ENCODE results near the gene NR2F2.
"Not testable (repeated sequence)": the region's sequence is repeated elsewhere in the genome, so short reads cannot be mapped to it uniquely, and the experiment has no call there.

The NR2F2 gene

DNA sequence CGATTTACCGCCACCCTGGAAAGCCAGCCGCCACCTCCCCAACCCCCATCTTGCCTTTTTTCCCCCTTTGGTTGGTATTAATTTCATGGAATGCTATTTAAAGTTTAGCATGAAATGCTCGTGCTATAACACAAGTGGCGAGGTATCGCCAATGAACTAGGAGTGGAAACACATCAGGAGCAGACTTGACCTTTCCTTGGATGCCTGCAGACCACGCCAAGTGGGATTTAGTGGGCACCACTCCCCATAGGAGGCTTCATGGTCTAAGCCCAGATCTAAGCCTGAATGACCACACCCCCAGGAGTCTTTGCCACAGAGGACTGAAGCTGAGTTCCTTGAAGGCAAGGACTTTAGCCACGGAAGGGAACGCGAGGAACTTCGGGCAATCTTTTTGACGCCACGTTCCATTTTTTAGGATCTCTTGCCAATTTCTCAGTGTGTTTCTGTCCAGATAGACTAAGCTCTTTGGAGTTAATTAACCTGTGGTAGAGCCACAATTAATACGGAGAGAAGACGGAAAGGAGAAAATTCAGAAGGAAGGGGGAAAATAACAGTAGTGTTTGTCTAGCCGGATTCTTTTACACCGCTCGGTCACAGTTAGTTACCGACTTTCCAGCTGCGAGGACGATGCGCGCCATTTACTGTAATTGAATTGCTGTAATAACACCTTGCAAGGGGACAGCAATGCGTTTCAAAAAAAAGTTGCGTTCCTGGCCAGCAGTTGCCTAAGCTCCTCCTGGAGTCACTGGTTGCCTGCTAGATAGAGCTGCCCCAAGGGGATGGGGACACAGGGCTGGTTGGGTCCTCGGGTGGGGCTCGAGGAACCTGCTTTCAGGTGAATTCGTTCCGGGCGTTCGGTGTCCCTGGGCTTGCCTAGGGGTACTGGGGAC, 37.1 kb downstream of the NR2F2 start:
- H3K9me3 ChIP-seq (ENCODE audit: control insufficient read depth in 5 of 5, low read length in 5 of 5), result no peaks in the 10 kb centered on the region
- H3K4me3 ChIP-seq (ENCODE audit: low read depth in 1 of 5, low read length in 5 of 5), result peak overlapping the region; percentile 47 to 61 (median 54)
- peaks cover 15 to 43% (median 33%) of the 10 kb centered on the region in 5 donors for H3K27me3 ChIP-seq (ENCODE audit: control insufficient read depth in 5 of 5, insufficient read depth in 4 of 5, low read length in 5 of 5)
- no peak overlapping the region for H3K27ac ChIP-seq (ENCODE audit: low read depth, low read length)
- peak overlapping the region in 1 of 5 donors; percentile 7 for H3K9ac ChIP-seq (ENCODE audit: low read length in 5 of 5)
- H3K4me1 ChIP-seq (ENCODE audit: control insufficient read depth in 5 of 5, insufficient read depth in 5 of 5, low read length in 5 of 5), result peaks cover 0 to 16% (median 11%) of the 10 kb centered on the region in 5 donors
- no peaks in the 10 kb centered on the region for H3K36me3 ChIP-seq (ENCODE audit: control insufficient read depth in 5 of 5, insufficient read depth in 5 of 5, low read length in 5 of 5)

GRCh38 chr15:96369351-96369750, 38.9 kb downstream of the NR2F2 start:
- H3K27ac ChIP-seq (ENCODE audit: low read depth, low read length), result no peak overlapping the region
- peaks cover 12 to 41% (median 27%) of the 10 kb centered on the region in 5 donors for H3K27me3 ChIP-seq (ENCODE audit: control insufficient read depth in 5 of 5, insufficient read depth in 4 of 5, low read length in 5 of 5)

DNA sequence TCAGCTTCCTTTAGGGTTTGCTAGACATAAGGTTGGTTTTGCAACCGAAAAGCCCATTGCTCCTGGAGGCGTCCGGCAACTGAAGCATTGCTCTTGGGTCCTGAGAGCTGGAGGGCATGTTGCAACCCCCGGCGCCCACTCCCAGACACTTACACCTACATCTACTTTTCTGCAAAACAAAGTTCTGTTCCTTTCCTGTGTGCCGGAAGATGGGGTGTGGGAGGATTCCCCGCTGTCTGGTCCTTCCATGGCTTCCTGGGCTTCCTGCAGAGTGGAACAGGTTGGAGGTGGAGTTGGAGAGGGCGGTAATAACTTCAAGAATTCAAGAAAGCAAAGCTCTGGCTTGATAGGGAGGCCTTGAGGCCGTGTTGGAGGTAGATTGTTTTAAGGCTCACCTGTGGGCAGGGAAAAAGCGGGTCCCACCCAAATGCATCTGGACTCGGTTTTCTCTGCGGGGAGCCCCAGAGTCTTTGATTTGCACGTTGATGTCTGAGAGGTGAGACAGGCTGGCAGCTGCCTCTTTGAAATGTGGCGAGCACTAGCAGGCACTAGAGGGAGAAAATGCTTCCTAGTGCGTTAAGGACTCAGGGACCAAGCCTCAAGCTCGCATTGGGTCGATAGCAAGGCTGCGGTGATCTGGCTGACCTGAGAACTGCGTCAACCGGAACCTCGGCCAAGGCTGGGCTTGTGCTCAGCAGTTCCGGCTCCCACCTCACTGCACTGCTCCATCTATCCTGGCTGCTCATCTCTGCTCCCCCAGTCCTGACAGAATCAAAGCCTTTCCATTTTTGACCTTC, 39.5 kb downstream of the NR2F2 start:
- Histone ChIP-seq H3K9ac (ENCODE audit: low read length in 5 of 5) (no peak overlapping the region), H3K4me1 (ENCODE audit: control insufficient read depth in 5 of 5, insufficient read depth in 5 of 5, low read length in 5 of 5) (peaks cover 0 to 16% (median 11%) of the 10 kb centered on the region in 5 donors), H3K36me3 (ENCODE audit: control insufficient read depth in 5 of 5, insufficient read depth in 5 of 5, low read length in 5 of 5) (no peaks in the 10 kb centered on the region), H3K9me3 (ENCODE audit: control insufficient read depth in 5 of 5, low read length in 5 of 5) (no peaks in the 10 kb centered on the region), H3K4me3 (ENCODE audit: low read depth in 1 of 5, low read length in 5 of 5) (no peak overlapping the region), H3K27ac (ENCODE audit: low read depth, low read length) (no peak overlapping the region), H3K27me3 (ENCODE audit: control insufficient read depth in 5 of 5, insufficient read depth in 4 of 5, low read length in 5 of 5) (peaks cover 12 to 41% (median 27%) of the 10 kb centered on the region in 5 donors)

More at GRCh38 chr15:96369351-96369750, 38.9 kb downstream of the NR2F2 start:
- Histone ChIP-seq H3K4me1 (ENCODE audit: control insufficient read depth in 5 of 5, insufficient read depth in 5 of 5, low read length in 5 of 5) (peaks cover 0 to 16% (median 11%) of the 10 kb centered on the region in 5 donors), H3K9ac (ENCODE audit: low read length in 5 of 5) (no peak overlapping the region), H3K9me3 (ENCODE audit: control insufficient read depth in 5 of 5, low read length in 5 of 5) (no peaks in the 10 kb centered on the region), H3K36me3 (ENCODE audit: control insufficient read depth in 5 of 5, insufficient read depth in 5 of 5, low read length in 5 of 5) (no peaks in the 10 kb centered on the region), H3K4me3 (ENCODE audit: low read depth in 1 of 5, low read length in 5 of 5) (no peak overlapping the region)

DNA sequence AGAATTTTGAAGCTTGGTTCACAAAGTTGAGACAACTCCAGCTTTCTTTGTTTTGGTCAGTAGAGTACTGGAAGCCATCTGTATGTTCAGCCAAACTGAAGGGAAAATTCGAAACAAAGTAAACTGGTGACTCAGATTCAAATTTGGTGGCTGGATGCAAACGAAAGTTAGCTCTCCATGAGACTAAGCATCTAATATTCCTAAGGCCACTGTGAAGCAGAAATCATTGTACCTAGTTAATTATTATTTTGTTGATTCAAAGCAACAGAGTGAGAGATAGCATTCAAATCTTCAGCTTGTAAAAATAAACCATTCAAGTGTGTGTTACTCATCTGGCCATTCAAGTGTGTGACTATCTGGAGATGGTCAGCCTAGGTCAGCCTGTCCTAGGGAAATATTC, 42.1 kb downstream of the NR2F2 start:
- no peak overlapping the region for H3K4me3 ChIP-seq (ENCODE audit: low read depth in 1 of 5, low read length in 5 of 5)
- H3K27ac ChIP-seq (ENCODE audit: low read depth, low read length), result no peak overlapping the region
- no peak overlapping the region for H3K9ac ChIP-seq (ENCODE audit: low read length in 5 of 5)
- H3K9me3 ChIP-seq (ENCODE audit: control insufficient read depth in 5 of 5, low read length in 5 of 5), result no peaks in the 10 kb centered on the region
- peaks cover 0 to 12% (median 11%) of the 10 kb centered on the region in 5 donors for H3K4me1 ChIP-seq (ENCODE audit: control insufficient read depth in 5 of 5, insufficient read depth in 5 of 5, low read length in 5 of 5)
- peaks cover 0 to 22% (median 10%) of the 10 kb centered on the region in 5 donors for H3K27me3 ChIP-seq (ENCODE audit: control insufficient read depth in 5 of 5, insufficient read depth in 4 of 5, low read length in 5 of 5)
- H3K36me3 ChIP-seq (ENCODE audit: control insufficient read depth in 5 of 5, insufficient read depth in 5 of 5, low read length in 5 of 5), result no peaks in the 10 kb centered on the region

GRCh38 chr15:96374499-96374898, 44.0 kb downstream of the NR2F2 start:
- no peaks in the 10 kb centered on the region for H3K36me3 ChIP-seq (ENCODE audit: control insufficient read depth in 5 of 5, insufficient read depth in 5 of 5, low read length in 5 of 5)
- H3K27me3 ChIP-seq (ENCODE audit: control insufficient read depth in 5 of 5, insufficient read depth in 4 of 5, low read length in 5 of 5), result peaks cover 0 to 10% (median 0%) of the 10 kb centered on the region in 5 donors
- no peaks in the 10 kb centered on the region for H3K9me3 ChIP-seq (ENCODE audit: control insufficient read depth in 5 of 5, low read length in 5 of 5)
- no peak overlapping the region for H3K9ac ChIP-seq (ENCODE audit: low read length in 5 of 5)
- no peak overlapping the region for H3K27ac ChIP-seq (ENCODE audit: low read depth, low read length)
- no peak overlapping the region for H3K4me3 ChIP-seq (ENCODE audit: low read depth in 1 of 5, low read length in 5 of 5)
- H3K4me1 ChIP-seq (ENCODE audit: control insufficient read depth in 5 of 5, insufficient read depth in 5 of 5, low read length in 5 of 5), result no peaks in the 10 kb centered on the region

GRCh38 chr15:96379592-96379991, 49.1 kb downstream of the NR2F2 start:
- H3K4me1 ChIP-seq (ENCODE audit: control insufficient read depth in 5 of 5, insufficient read depth in 5 of 5, low read length in 5 of 5); H3K4me3 ChIP-seq (ENCODE audit: low read depth in 1 of 5, low read length in 5 of 5); H3K36me3 ChIP-seq (ENCODE audit: control insufficient read depth in 5 of 5, insufficient read depth in 5 of 5, low read length in 5 of 5); H3K9me3 ChIP-seq (ENCODE audit: control insufficient read depth in 5 of 5, low read length in 5 of 5); H3K9ac ChIP-seq (ENCODE audit: low read length in 5 of 5); H3K27me3 ChIP-seq (ENCODE audit: control insufficient read depth in 5 of 5, insufficient read depth in 4 of 5, low read length in 5 of 5); H3K27ac ChIP-seq (ENCODE audit: low read depth, low read length): not testable (repeated sequence)

GRCh38 chr15:96381463-96381862, 51.0 kb downstream of the NR2F2 start:
- no peaks in the 10 kb centered on the region for H3K36me3 ChIP-seq (ENCODE audit: control insufficient read depth in 5 of 5, insufficient read depth in 5 of 5, low read length in 5 of 5)
- peaks cover 0 to 5% (median 0%) of the 10 kb centered on the region in 5 donors for H3K4me1 ChIP-seq (ENCODE audit: control insufficient read depth in 5 of 5, insufficient read depth in 5 of 5, low read length in 5 of 5)
- H3K9ac ChIP-seq (ENCODE audit: low read length in 5 of 5), result no peak overlapping the region
- no peak overlapping the region for H3K4me3 ChIP-seq (ENCODE audit: low read depth in 1 of 5, low read length in 5 of 5)
- H3K27me3 ChIP-seq (ENCODE audit: control insufficient read depth in 5 of 5, insufficient read depth in 4 of 5, low read length in 5 of 5), result no peaks in the 10 kb centered on the region
- H3K27ac ChIP-seq (ENCODE audit: low read depth, low read length), result no peak overlapping the region
- peaks cover 0 to 6% (median 0%) of the 10 kb centered on the region in 5 donors for H3K9me3 ChIP-seq (ENCODE audit: control insufficient read depth in 5 of 5, low read length in 5 of 5)

DNA sequence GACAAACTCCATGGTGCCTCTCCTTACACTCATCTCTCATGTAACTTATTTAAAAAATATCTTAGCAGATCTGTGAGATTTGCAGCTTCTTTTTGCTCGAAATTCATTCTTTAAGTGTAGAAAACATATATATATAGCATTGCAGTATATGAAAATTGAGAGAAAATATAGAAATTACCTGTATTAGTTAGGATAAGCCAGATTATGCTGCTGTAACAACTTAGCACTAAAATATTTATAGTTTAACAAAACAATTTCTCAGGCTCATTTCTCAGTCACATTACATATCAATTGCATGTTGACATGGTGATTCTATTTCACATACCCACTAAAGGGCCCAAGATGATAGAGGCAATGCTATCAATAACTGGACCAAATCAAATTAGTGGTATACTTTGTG, 54.7 kb downstream of the NR2F2 start:
- Histone ChIP-seq H3K9me3 (ENCODE audit: control insufficient read depth in 5 of 5, low read length in 5 of 5) (peaks cover 0 to 6% (median 0%) of the 10 kb centered on the region in 5 donors), H3K36me3 (ENCODE audit: control insufficient read depth in 5 of 5, insufficient read depth in 5 of 5, low read length in 5 of 5) (no peaks in the 10 kb centered on the region), H3K9ac (ENCODE audit: low read length in 5 of 5) (no peak overlapping the region), H3K4me3 (ENCODE audit: low read depth in 1 of 5, low read length in 5 of 5) (no peak overlapping the region), H3K27me3 (ENCODE audit: control insufficient read depth in 5 of 5, insufficient read depth in 4 of 5, low read length in 5 of 5) (no peaks in the 10 kb centered on the region), H3K4me1 (ENCODE audit: control insufficient read depth in 5 of 5, insufficient read depth in 5 of 5, low read length in 5 of 5) (peaks cover 0 to 5% (median 0%) of the 10 kb centered on the region in 5 donors), H3K27ac (ENCODE audit: low read depth, low read length) (no peak overlapping the region)

DNA sequence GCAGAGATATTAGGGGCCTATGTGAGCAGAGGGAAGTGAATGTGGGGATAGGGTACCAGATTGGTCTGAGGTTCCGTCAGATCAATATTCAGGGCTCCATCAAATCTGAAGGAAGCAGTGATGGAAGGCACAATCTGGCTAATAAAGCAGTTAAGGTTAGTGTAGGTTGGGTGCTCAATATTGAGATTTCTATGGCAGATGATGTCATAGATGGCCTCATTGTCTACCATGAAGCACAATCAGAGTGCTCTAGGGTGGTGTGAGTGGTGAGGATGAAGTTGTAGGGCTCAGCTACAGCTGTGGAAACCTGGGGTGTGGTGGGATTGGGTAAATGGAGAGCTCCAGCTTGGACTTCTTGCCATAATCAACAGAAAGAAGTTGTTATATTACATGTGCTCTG, 58.2 kb downstream of the NR2F2 start:
- no peak overlapping the region for H3K4me3 ChIP-seq (ENCODE audit: low read depth in 1 of 5, low read length in 5 of 5)
- no peak overlapping the region for H3K9ac ChIP-seq (ENCODE audit: low read length in 5 of 5)
- H3K27me3 ChIP-seq (ENCODE audit: control insufficient read depth in 5 of 5, insufficient read depth in 4 of 5, low read length in 5 of 5), result no peaks in the 10 kb centered on the region
- H3K4me1 ChIP-seq (ENCODE audit: control insufficient read depth in 5 of 5, insufficient read depth in 5 of 5, low read length in 5 of 5), result no peaks in the 10 kb centered on the region
- no peak overlapping the region for H3K27ac ChIP-seq (ENCODE audit: low read depth, low read length)
- no peaks in the 10 kb centered on the region for H3K36me3 ChIP-seq (ENCODE audit: control insufficient read depth in 5 of 5, insufficient read depth in 5 of 5, low read length in 5 of 5)
- peaks cover 0 to 6% (median 0%) of the 10 kb centered on the region in 5 donors for H3K9me3 ChIP-seq (ENCODE audit: control insufficient read depth in 5 of 5, low read length in 5 of 5)
